AG08395 (cell line): ENCODE measurements around the gene AUH.
"Not testable (repeated sequence)": the region's sequence is repeated elsewhere in the genome, so short reads cannot be mapped to it uniquely, and the experiment has no call there.

ENCODE experiments used
- DNase-seq: peaks from one replicate; pipeline ENCODE4 v3.0.0; 2012; ENCODE audit warnings: mixed read lengths, low spot score

The AUH gene

GRCh38 chr9:91361291-91362050 lies at the start of gene AUH:
TSS of gene AUH (minus strand) at chr9:91361918. CDS start at chr9:91361889, 29 bp downstream.
- peak; percentile 98 for DNase-seq

GRCh38 chr9:91411096-91411771 lies 49.5 kb upstream of the AUH start:
- no peak for DNase-seq

- DNase-seq = no peak
Measured at GRCh38 chr9:91410161-91410560, 48.4 kb upstream of the AUH start.

DNA sequence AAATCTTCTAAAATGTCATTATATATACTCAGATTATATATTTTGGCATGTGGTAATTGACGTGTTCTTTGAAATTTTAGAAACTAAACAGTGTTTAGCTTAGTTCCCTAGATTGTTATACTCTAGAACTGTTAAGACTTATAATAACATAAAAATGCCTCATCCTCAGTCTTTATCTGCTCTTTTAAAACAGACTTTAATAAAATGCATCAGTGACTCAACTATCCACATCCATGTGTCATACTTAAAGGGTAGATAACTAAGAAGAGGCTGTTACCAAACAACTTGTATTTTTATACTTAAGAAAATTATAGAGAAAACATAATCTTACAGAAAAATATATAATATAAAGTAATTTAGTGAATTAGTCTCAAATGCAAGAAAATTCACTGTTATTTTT lies 46.8 kb upstream of the AUH start:
- no peak for DNase-seq

DNA sequence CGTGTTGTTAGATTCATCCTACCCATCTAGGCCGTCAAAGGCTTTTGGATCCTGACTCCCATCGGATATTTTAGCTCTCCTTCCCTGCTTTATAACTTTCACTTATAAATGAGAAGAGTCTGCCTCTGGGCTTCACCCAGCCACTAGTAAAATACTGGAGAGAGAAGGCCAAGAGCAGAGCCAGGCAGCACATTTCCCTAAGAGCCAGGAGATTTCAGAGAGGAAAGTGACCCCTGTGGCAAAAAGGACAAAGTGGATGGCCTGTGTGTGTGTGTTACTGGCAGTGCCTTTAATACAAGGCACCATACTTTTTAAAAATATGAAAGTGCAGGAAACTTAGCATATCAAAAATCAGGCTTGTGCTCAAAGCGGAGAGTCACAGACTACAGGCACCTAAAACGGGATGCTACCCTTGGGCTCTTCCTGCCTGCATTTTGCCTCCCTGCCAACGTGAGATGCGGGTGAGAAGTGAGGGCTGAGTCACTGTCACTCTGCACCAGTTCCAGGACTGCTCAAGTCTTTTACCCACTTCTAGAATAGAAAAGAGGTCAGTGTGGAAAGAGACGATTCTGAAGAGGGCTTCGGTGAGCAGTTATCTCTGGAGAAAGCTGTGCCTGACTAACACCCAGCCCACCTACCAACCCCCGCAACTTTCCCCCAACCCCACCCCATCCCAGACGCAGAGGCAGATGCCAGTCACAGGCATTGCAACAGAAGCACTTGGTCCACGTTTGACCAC lies 46.0 kb upstream of the AUH start:
- DNase-seq = no peak

- DNase-seq = no peak
Measured at GRCh38 chr9:91405343-91406077, 43.8 kb upstream of the AUH start.

GRCh38 chr9:91403665-91404543 lies 42.2 kb upstream of the AUH start:
- no peak for DNase-seq

- no peak for DNase-seq
Measured at GRCh38 chr9:91398926-91399325, 37.2 kb upstream of the AUH start.

DNA sequence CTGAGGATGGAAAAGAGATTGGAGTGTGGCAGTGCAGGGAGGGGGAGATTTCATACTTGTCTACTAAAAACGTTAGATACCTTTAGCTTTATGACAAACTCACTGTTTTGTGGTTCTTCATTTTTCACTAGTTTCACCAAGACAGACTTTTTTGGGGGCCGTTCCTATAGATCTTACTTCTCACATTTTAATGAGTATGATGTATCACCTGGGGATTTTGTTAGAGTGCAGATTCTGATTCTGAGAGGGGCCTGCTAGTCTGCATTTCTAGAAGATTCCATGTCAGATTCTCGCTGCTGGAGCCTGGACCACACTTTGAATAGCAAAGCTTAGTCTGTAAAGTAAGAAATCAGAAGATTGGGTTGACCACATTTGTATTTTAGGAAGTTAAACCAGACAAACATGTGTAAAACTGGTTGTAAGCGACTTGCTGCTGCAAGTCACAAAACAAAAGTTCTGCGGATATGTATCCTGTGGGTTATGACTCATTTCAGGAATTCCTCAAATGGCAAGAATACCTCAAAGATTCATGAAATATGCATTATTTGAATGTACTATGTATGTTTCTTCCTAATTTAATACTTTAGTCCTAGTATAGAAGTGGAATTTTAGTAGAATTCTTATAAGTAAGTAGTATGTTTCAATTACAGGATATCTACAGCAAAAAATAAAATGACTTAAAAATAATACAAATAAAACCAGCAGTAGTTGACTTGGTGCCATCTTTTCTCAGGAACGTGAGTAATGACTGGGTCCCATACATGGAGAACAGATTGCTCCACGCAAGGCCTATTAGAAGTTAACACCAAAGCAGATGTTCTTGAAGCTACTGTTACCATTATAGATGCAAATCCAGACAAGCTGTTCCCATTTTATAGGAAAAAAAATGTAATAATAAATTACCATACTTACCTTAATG lies 34.1 kb upstream of the AUH start:
- DNase-seq = peak; percentile 76

GRCh38 chr9:91395106-91395552 lies 33.4 kb upstream of the AUH start:
- peak; percentile 18 for DNase-seq

GRCh38 chr9:91393826-91394225 lies 32.1 kb upstream of the AUH start:
- no peak for DNase-seq

GRCh38 chr9:91392435-91392834 lies 30.7 kb upstream of the AUH start:
- DNase-seq = no peak

- no peak for DNase-seq
Measured at GRCh38 chr9:91391818-91392217, 30.1 kb upstream of the AUH start.

DNA sequence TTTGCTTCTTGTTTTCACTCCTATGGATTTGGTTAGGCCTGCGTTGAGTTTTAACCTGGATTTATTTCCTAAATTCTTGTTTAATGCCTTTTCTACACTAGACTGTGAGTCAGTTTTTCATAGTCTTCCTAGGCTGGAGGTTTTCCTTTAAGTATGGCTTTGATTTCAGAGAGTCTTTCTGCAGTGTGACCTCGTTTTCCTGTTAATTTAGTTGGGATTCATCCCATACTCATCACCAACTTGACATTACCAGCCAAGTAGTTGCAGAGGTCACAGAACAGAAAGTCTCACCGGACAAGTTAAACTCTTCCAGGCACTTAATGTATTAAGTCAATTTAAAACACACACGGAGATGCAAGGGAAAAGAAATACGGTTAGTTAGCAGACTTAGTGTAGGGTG lies 29.7 kb upstream of the AUH start:
- peak; percentile 23 for DNase-seq

DNA sequence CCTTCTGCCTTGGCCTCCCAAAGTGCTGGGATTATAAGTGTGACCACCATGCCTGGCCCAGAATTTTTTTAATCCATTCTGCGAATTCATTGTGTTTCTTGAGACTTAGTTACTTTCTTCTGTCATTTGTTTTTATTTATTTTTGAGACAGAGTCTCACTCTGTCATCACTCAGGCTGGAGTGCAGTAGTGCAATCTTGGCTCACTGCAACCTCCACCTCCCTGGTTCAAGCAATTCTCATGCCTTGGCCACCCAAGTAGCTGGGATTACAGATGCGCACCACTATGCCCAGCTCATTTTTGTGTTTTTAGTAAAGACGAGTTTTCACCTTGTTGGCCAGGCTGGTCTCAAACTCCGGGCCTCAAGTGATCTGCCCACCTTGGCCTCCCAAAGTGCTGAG lies 28.0 kb upstream of the AUH start:
- DNase-seq = not testable (repeated sequence)

- DNase-seq = no peak
Measured at GRCh38 chr9:91386765-91387164, 25.0 kb upstream of the AUH start.

DNA sequence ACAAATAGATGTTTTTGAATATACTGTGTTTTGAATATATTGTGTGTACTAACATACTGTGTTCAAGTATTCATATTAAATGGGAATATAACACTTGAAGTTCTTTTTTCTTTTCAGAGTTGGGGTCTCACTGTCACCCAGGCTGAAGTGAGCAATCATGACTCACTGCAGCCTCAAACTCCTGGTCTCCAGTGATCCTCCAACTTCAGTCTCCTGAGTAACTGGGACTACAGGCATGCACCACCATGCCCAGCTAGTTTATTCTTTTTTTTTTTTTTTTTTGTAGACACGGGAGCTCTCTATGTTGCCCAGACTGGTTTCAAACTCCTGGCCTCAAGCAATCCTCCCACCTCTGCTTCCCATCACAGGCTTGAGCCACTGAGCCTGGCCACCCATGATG lies 23.2 kb upstream of the AUH start:
- DNase-seq = no peak

DNA sequence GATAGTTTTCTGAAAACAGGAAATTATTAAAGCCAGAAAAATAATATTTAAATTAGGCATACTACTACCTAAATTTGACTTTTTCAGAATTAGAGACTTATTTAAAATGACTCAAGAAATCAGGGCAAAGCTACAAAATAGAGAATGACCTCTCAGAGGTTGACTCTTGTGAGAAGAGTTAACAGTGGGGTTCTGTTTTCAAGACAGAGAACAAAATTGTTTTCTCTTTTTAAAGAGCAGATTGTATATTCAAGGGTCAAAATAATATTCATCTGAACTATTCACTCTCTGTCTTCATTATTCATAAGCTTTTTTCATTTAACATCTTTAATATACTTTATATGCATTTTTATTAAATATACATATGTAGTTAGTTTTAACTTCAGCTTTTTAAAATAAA lies 21.9 kb upstream of the AUH start:
- DNase-seq = no peak

DNA sequence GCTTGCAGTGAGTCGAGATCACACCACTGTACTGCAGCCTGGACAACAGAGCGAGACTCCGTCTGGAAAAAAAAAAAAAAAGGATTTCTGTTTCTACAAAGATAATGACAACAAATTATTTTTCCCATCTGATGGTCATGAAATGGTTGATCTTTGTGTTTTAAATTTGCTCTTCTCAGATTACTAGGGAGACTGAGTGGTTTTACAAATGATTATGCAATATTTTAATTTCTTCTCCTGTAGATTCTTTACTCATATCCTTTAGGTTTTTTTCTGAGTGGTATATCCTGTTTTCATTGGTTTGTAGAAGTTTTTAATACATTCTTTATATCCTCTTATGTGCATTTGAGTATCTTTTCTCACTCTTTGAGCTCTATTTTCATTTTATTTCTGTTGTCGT lies 20.6 kb upstream of the AUH start:
- DNase-seq = no peak

GRCh38 chr9:91379426-91379825 lies 17.7 kb upstream of the AUH start:
- DNase-seq = no peak
